Liver (tissue), 3 donors: ENCODE results near the gene MAPRE3.

Experiments used
- ATF3 ChIP-seq: IDR thresholded peaks from 2 replicates; pipeline ENCODE4 v1.6.1; 2016; ENCODE audit warnings: antibody characterized with exemption
- CTCF ChIP-seq: fragments of 150-350 bp; IDR thresholded peaks from 2 replicates; pipeline ENCODE4 v1.5.1; 2017; ENCODE audit warnings: improper control_type of control experiment, low read depth, low read length; ENCODE audit not compliant: missing input control
- EGR1 ChIP-seq, 2 donors: IDR thresholded peaks; 2 replicates each; pipeline ENCODE4 v1.6.1; 2016 to 2018; ENCODE audit warnings: antibody characterized with exemption in 2 of 2, low read depth in 2 of 2
- FOXA1 ChIP-seq: IDR thresholded peaks from 2 replicates; pipeline ENCODE4 v1.6.1; 2016; ENCODE audit warnings: antibody characterized with exemption
- HNF4A ChIP-seq, 2 donors: conservative IDR thresholded peaks; 2 replicates each; pipeline ENCODE4 v1.6.1; 2016; ENCODE audit warnings: antibody characterized with exemption in 2 of 2, mild to moderate bottlenecking in 2 of 2
- JUND ChIP-seq, 2 donors: IDR thresholded peaks; 2 replicates each; pipeline ENCODE4 v1.6.1; 2016; ENCODE audit warnings: antibody characterized with exemption in 2 of 2
- RAD21 ChIP-seq, 2 donors: IDR thresholded peaks; 2 replicates each; pipeline ENCODE4 v1.6.1; 2016; ENCODE audit warnings: antibody characterized with exemption in 2 of 2, mild to moderate bottlenecking in 2 of 2
- REST ChIP-seq: IDR thresholded peaks from 2 replicates; pipeline ENCODE4 v1.6.1; 2016; ENCODE audit warnings: antibody characterized with exemption, mild to moderate bottlenecking
- SP1 ChIP-seq: IDR thresholded peaks from 2 replicates; pipeline ENCODE4 v1.6.1; 2018; ENCODE audit warnings: antibody characterized with exemption, mild to moderate bottlenecking
- ZBTB33 ChIP-seq: IDR thresholded peaks from 2 replicates; pipeline ENCODE4 v1.6.1; 2016; ENCODE audit warnings: antibody characterized with exemption
- donor health status: healthy.
- donor health status: healthy.

DNA sequence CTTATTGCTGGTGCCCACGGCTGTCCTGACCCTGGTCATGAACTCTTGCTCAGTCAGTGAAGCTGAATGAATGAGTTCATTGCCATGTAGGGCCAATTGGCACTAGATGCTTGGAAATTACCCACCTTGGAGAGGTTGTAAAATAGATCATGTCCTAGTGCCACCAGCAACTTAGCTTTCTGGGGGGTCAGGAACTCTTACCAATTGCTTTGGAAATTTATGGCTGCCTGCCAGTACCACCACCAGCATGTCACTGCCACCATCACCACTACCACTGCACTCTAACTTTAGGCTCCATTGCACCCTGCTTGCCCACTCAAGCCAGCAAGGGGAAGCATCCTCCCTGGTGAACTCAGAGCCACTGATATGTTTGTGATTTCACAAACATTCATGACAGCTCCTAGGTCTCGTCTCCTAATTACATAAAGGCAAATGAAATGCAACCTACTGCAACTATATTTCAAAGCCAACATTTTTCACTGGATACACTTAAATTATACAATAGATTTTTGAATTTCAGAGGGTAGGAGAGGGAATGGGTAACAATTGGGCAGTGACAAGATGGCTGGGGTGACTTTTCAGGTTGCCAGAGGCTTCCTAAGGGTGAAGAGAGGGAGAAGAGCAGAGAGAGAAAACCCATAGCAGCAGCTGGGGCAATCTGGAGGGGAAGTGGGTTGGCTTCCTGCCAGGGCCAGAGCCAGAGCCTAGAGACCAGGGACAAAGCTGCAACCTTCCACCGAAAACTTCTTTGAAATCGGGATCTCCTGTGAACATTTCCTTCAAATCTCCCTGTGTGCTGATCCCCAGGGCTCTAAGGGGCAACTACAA, 104.5 kb downstream of the MAPRE3 start:
- no peak for TF ChIP-seq CTCF
- no peak for TF ChIP-seq HNF4A (conservative IDR thresholded peaks at IDR 0.05)
- TF ChIP-seq FOXA1 = no peak
- TF ChIP-seq ATF3 = no peak
- TF ChIP-seq EGR1 (IDR thresholded peaks at IDR 0.05; ENCODE audit: low read depth in 2 of 2) = no peak
- TF ChIP-seq JUND (IDR thresholded peaks at IDR 0.05) = no peak
- no peak for TF ChIP-seq ZBTB33
- TF ChIP-seq REST = no peak
- no peak for TF ChIP-seq RAD21 (IDR thresholded peaks at IDR 0.05)
- no peak for TF ChIP-seq SP1
